HCT116 (cell line): ENCODE results near the gene CACNG8. TPM values are rescaled to one million over a fixed set of nuclear protein-coding genes. Genes with fewer than 3 reads are reported as not detected.

Source experiments
- ATAC-seq: fragments of 200-7000 bp; cut with Tn5 transposase; 2 replicates; pipeline ENCODE4 v1.9.1; 2020; ENCODE audit warnings: mild to moderate bottlenecking, moderate library complexity
- BruUV-seq: library from RNA; stranded (reverse); fragments of 400-500 nt; replicated peaks from 2 replicates; lab custom pipeline; 2021; lab: Mats Ljungman, UMichigan
- CTCF ChIA-PET: fragments of 300-600 bp; sonication (Branson Sonifier 250); formaldehyde crosslinking; loops from one replicate; lab custom pipeline; 2021; ENCODE audit warnings: antibody characterized with exemption; lab: Charles Lee
- POLR2A ChIA-PET: fragments of 300-600, 350-600 bp; sonication (Branson Sonifier 250); formaldehyde crosslinking; loops from one replicate; lab custom pipeline; 2021; ENCODE audit warnings: antibody characterized with exemption; lab: Charles Lee
- RAD21 ChIA-PET, 2 experiments: fragments of 300-600 bp; sonication (Branson Sonifier 250); formaldehyde crosslinking; loops; one replicate each; lab custom pipeline; 2023; ENCODE audit warnings: low total read pairs in 2 of 2; ENCODE audit not compliant: uncharacterized antibody in 2 of 2, unreplicated experiment in 2 of 2, low non-redundant PET in 1 of 2; lab: Charles Lee
- DNase-seq: peaks from one replicate; pipeline ENCODE4 v3.0.0-alpha.2; 2010; ENCODE audit warnings: low read depth, low spot score
- H2AFZ ChIP-seq: fragments of 200-600 bp; shearing (Covaris generic), sonication (generic); 2 replicates; pipeline ENCODE4 v1.6.1; 2017; ENCODE audit warnings: low read depth, mixed run types, mixed read lengths, antibody characterized with exemption, low read length; ENCODE audit not compliant: poor library complexity, severe bottlenecking
- H3K27ac ChIP-seq: 2 replicates; pipeline ENCODE4 v1.5.1; 2012; ENCODE audit warnings: low read depth, low read length
- H3K27me3 ChIP-seq: fragments of 200-600 bp; sonication (generic); 2 replicates; pipeline ENCODE4 v1.6.1; 2016; ENCODE audit warnings: mixed run types, low read length, mixed read lengths; ENCODE audit not compliant: insufficient read depth
- H3K36me3 ChIP-seq, 2 experiments: fragments of 200-500 bp in 1 of 2; fragments of 200-600 bp in 1 of 2; sonication (Bioruptor generic) in 1 of 2; sonication (generic) in 1 of 2; 2 replicates each; pipeline versions ENCODE4 v1.5.1 to v1.6.1; 2014 to 2016; ENCODE audit warnings: low read length in 2 of 2, inconsistent platforms in 1 of 2, mixed read lengths in 1 of 2, mixed run types in 1 of 2; ENCODE audit not compliant: insufficient read depth in 2 of 2, control insufficient read depth in 1 of 2
- H3K4me1 ChIP-seq, 2 experiments: fragments of 200-600 bp in 1 of 2; sonication (generic) in 1 of 2; 2 replicates each; pipeline versions ENCODE4 v1.5.1 to v1.6.1; 2012 to 2017; ENCODE audit warnings: low read length in 2 of 2, inconsistent platforms in 1 of 2, mild to moderate bottlenecking in 1 of 2, mixed read lengths in 1 of 2, mixed run types in 1 of 2, moderate library complexity in 1 of 2; ENCODE audit not compliant: insufficient read depth in 2 of 2, control insufficient read depth in 1 of 2
- H3K4me2 ChIP-seq: fragments of 200-600 bp; sonication (generic); 2 replicates; pipeline ENCODE4 v1.6.1; 2017; ENCODE audit warnings: mixed run types, low read length, mixed read lengths
- H3K4me3 ChIP-seq, 2 experiments: fragments of 200-600 bp in 1 of 2; sonication (generic) in 1 of 2; replicated peaks in 1 of 2; 2 replicates each; pipeline ENCODE4 v1.5.1; 2011 to 2016; ENCODE audit warnings: low read length in 2 of 2, control low read depth in 1 of 2, low read depth in 1 of 2, mild to moderate bottlenecking in 1 of 2, mixed read lengths in 1 of 2, mixed run types in 1 of 2
- H3K79me2 ChIP-seq: fragments of 200-600 bp; sonication (generic); 2 replicates; pipeline ENCODE4 v1.6.1; 2017; ENCODE audit warnings: mild to moderate bottlenecking, mixed run types, low read length, moderate library complexity, mixed read lengths; ENCODE audit not compliant: insufficient read depth
- H3K9ac ChIP-seq: fragments of 200-600 bp; sonication (generic); 2 replicates; pipeline ENCODE4 v1.6.1; 2016; ENCODE audit warnings: low read length, mixed read lengths
- H3K9me2 ChIP-seq: fragments of 200-600 bp; sonication (generic), shearing (Covaris generic); 2 replicates; pipeline ENCODE4 v1.6.1; 2017; ENCODE audit warnings: mixed run types, mild to moderate bottlenecking, moderate library complexity; ENCODE audit not compliant: insufficient read depth
- H3K9me3 ChIP-seq, 2 experiments: fragments of 200-500 bp in 1 of 2; fragments of 200-600 bp in 1 of 2; sonication (Bioruptor generic) in 1 of 2; sonication (generic) in 1 of 2; 2 replicates each; pipeline ENCODE4 v1.6.1; 2014 to 2017; ENCODE audit warnings: low read length in 2 of 2, mixed read lengths in 2 of 2, inconsistent platforms in 1 of 2, low read depth in 1 of 2, mild to moderate bottlenecking in 1 of 2, mixed run types in 1 of 2, moderate library complexity in 1 of 2; ENCODE audit not compliant: control insufficient read depth in 1 of 2, insufficient read depth in 1 of 2
- H4K20me1 ChIP-seq: fragments of 200-600 bp; sonication (generic), shearing (Covaris generic); 2 replicates; pipeline ENCODE4 v1.6.1; 2017; ENCODE audit warnings: mixed run types, mild to moderate bottlenecking, moderate library complexity; ENCODE audit not compliant: insufficient read depth
- CBX3 ChIP-seq: IDR thresholded peaks from 2 replicates; pipeline ENCODE4 v1.6.1; 2012; ENCODE audit warnings: low read depth
- ELF1 ChIP-seq: IDR thresholded peaks from 2 replicates; pipeline ENCODE4 v1.6.1; 2012; ENCODE audit warnings: low read depth, borderline replicate concordance
- EZH2phosphoT487 ChIP-seq: fragments of 200-600 bp; IDR thresholded peaks from 2 replicates; pipeline ENCODE4 v1.6.1; 2018; ENCODE audit warnings: antibody characterized with exemption, borderline replicate concordance
- FOSL1 ChIP-seq: IDR thresholded peaks from 2 replicates; pipeline ENCODE4 v1.6.1; 2012; ENCODE audit warnings: low read depth
- JUND ChIP-seq: IDR thresholded peaks from 2 replicates; pipeline ENCODE4 v1.6.1; 2012
- POLR2A ChIP-seq: IDR thresholded peaks from 2 replicates; pipeline ENCODE4 v1.7.0; 2011; ENCODE audit warnings: borderline replicate concordance; ENCODE audit not compliant: insufficient read depth, insufficient read length; ENCODE audit errors: extremely low read depth
- POLR2AphosphoS5 ChIP-seq: IDR thresholded peaks from 2 replicates; pipeline ENCODE4 v1.6.1; 2011; ENCODE audit warnings: mild to moderate bottlenecking, low read depth, low read length, moderate library complexity
- RAD21 ChIP-seq: IDR thresholded peaks from 2 replicates; pipeline ENCODE4 v1.6.1; 2012; ENCODE audit warnings: low read depth, mild to moderate bottlenecking
- SIN3A ChIP-seq: IDR thresholded peaks from 2 replicates; pipeline ENCODE4 v1.6.1; 2012; ENCODE audit warnings: low read depth
- SRF ChIP-seq: IDR thresholded peaks from 2 replicates; pipeline ENCODE4 v1.6.1; 2012; ENCODE audit warnings: low read depth
- TCF7L2 ChIP-seq: IDR thresholded peaks from 2 replicates; pipeline ENCODE4 v1.7.0; 2011; ENCODE audit warnings: borderline replicate concordance, inconsistent platforms; ENCODE audit not compliant: insufficient read depth, insufficient read length; ENCODE audit errors: extremely low read depth
- YY1 ChIP-seq: IDR thresholded peaks from 2 replicates; pipeline ENCODE4 v1.6.1; 2011; ENCODE audit warnings: low read length, low read depth, moderate library complexity, mild to moderate bottlenecking; ENCODE audit not compliant: insufficient replicate concordance; ENCODE audit errors: extremely low read depth
- ZFX ChIP-seq: fragments of 450-650 bp; IDR thresholded peaks from 2 replicates; pipeline ENCODE4 v1.6.1; 2017
- ZNF274 ChIP-seq: fragments of 200-500 bp; sonication (Bioruptor generic); IDR thresholded peaks from 2 replicates; pipeline ENCODE4 v1.6.1; 2014; ENCODE audit warnings: mild to moderate bottlenecking, low read depth, low read length, inconsistent platforms
- intact Hi-C: fragments of 100-400 bp; cut with micrococcal nuclease; formaldehyde crosslinking; loops from 2 replicates; pipeline ENCODE4 v1.10.0; 2022
- total RNA-seq: library from RNA; stranded (reverse); gene quantifications from one replicate; pipeline ENCODE4 v1.2.1, GENCODE V29; 2021; ENCODE audit not compliant: unreplicated experiment
- TF ChIP-seq, protein P1 (sequence below): IDR thresholded peaks from 2 replicates; pipeline ENCODE4 v1.6.1; 2012
- TF ChIP-seq, protein P2 (sequence below), 3 experiments: fragments of 200-600 bp in 1 of 3; sonication (generic) in 1 of 3; IDR thresholded peaks in 2 of 3; conservative IDR thresholded peaks in 1 of 3; 2 replicates each; pipeline ENCODE4 v1.5.1; 2012 to 2017; ENCODE audit warnings: low read depth in 2 of 3, low read length in 2 of 3, antibody characterized with exemption in 1 of 3, borderline replicate concordance in 1 of 3, control low read depth in 1 of 3, mild to moderate bottlenecking in 1 of 3, mixed read lengths in 1 of 3, mixed run types in 1 of 3, moderate library complexity in 1 of 3; ENCODE audit not compliant: insufficient read depth in 1 of 3
- TF ChIP-seq, protein P3 (sequence below): IDR thresholded peaks from 2 replicates; pipeline ENCODE4 v1.6.1; 2011; ENCODE audit warnings: mild to moderate bottlenecking, low read length, moderate library complexity; ENCODE audit not compliant: insufficient replicate concordance; ENCODE audit errors: extremely low read depth

The CACNG8 gene
- total RNA-seq, 1 experiment from 2014 or later, result 0.93 TPM

DNA sequence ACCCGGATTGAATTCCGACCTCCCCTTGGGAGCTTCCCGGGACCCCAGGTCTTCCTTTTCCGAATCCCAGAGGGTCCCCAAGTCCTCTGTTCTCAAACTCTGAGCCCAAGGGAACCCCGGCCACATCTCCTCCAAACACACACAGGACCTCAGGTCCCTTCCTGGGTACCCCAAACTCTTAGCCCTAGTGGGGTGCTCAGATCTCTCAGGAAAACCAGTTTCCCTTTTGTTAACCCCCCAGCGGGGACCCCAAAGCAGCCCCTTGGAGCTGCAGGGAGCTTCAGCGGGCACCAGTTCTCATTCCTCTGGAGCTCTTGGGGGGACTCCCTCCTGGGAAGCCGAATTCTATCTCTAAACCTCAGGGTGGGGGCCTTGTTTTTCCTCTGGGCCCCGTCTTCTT lies 29.5 kb downstream of the CACNG8 start:
- Histone ChIP-seq H3K9ac (no peak overlapping the region), H3K9me3 (no peaks in the 10 kb centered on the region), H3K27ac (no peak overlapping the region), H4K20me1 (no peaks in the 10 kb centered on the region), H3K27me3 (no peaks in the 10 kb centered on the region), H3K79me2 (no peaks in the 10 kb centered on the region), H3K9me2 (no peaks in the 10 kb centered on the region), H3K4me3 (no peak overlapping the region), H3K4me1 (peaks cover 0 to 14% of the 10 kb centered on the region in 2 experiments; a peak in 1 of 4 replicates), H2AFZ (no peak overlapping the region), H3K36me3 (no peaks in the 10 kb centered on the region), H3K4me2 (no peak overlapping the region)
- intact Hi-C loops, result no loop called here
- TF ChIP-seq TCF7L2 (no peak), FOSL1 (no peak), ZNF274 (no peak), ZFX (no peak), SRF (no peak), YY1 (no peak), RAD21 (no peak), CBX3 (no peak), POLR2AphosphoS5 (no peak), SIN3A (no peak), EZH2phosphoT487 (no peak), POLR2A (no peak), ELF1 (no peak), JUND (no peak)
- TF ChIP-seq, protein P1, sequence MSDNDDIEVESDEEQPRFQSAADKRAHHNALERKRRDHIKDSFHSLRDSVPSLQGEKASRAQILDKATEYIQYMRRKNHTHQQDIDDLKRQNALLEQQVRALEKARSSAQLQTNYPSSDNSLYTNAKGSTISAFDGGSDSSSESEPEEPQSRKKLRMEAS, result no peak
- TF ChIP-seq, protein P2, sequence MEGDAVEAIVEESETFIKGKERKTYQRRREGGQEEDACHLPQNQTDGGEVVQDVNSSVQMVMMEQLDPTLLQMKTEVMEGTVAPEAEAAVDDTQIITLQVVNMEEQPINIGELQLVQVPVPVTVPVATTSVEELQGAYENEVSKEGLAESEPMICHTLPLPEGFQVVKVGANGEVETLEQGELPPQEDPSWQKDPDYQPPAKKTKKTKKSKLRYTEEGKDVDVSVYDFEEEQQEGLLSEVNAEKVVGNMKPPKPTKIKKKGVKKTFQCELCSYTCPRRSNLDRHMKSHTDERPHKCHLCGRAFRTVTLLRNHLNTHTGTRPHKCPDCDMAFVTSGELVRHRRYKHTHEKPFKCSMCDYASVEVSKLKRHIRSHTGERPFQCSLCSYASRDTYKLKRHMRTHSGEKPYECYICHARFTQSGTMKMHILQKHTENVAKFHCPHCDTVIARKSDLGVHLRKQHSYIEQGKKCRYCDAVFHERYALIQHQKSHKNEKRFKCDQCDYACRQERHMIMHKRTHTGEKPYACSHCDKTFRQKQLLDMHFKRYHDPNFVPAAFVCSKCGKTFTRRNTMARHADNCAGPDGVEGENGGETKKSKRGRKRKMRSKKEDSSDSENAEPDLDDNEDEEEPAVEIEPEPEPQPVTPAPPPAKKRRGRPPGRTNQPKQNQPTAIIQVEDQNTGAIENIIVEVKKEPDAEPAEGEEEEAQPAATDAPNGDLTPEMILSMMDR (IDR thresholded peaks at IDR 0.05 in 2 of 3, conservative IDR thresholded peaks at IDR 0.05 in 1 of 3; ENCODE audit: borderline replicate concordance in 1 of 3, insufficient read depth in 1 of 3, low read depth in 2 of 3, low read length in 2 of 3), result no peak
- TF ChIP-seq, protein P3, sequence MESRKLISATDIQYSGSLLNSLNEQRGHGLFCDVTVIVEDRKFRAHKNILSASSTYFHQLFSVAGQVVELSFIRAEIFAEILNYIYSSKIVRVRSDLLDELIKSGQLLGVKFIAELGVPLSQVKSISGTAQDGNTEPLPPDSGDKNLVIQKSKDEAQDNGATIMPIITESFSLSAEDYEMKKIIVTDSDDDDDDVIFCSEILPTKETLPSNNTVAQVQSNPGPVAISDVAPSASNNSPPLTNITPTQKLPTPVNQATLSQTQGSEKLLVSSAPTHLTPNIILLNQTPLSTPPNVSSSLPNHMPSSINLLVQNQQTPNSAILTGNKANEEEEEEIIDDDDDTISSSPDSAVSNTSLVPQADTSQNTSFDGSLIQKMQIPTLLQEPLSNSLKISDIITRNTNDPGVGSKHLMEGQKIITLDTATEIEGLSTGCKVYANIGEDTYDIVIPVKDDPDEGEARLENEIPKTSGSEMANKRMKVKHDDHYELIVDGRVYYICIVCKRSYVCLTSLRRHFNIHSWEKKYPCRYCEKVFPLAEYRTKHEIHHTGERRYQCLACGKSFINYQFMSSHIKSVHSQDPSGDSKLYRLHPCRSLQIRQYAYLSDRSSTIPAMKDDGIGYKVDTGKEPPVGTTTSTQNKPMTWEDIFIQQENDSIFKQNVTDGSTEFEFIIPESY, result no peak
- no TSS peak for BruUV-seq
- ChIA-PET RAD21 (no interaction called here), POLR2A (no interaction called here), CTCF (no interaction called here)
- ATAC-seq (no peak), DNase-seq (no peak)
